ENCODE data around the gene GMDS. TPM values are rescaled to one million over a fixed set of nuclear protein-coding genes. Genes with fewer than 3 reads are reported as not detected.

Gene GMDS
- total RNA-seq, 5 donors from 2014 or later (not counting 1 experiment from before 2014, with no cell fraction given) = 12.9 to 21.5 (median 14.6) TPM

DNA sequence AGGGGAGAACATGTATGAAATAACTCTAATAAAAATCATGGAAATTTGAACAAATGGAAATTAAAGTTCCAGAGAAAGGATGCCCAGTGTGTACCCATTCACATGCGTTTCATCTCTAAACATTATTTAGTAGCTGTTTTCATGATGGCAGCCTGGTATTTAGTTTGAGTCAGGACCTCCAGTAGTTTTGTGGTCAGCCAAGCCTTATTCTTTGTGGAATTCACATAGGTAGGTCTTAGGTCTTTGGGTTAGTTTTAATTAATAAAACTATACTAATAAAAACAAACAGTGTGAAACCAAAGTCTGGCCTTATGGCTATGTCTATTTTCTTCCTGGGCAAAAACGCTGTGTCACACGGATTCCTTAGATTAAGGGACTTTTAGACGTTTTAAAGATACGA is 497.9 kb downstream of the GMDS start:
- Histone ChIP-seq H3K27ac (ENCODE audit: low read length) (no peak overlapping the region), H3K4me1 (ENCODE audit: control insufficient read depth in 1 of 2, extremely low read depth in 1 of 2, insufficient read depth in 2 of 2, low read length in 2 of 2) (no peaks in the 10 kb centered on the region), H3K36me3 (ENCODE audit: control insufficient read depth in 2 of 2, extremely low read depth in 1 of 2, insufficient read depth in 1 of 2, low read length in 1 of 2) (no peaks in the 10 kb centered on the region), H3K4me3 (ENCODE audit: control insufficient read depth in 1 of 2, extremely low read depth in 1 of 2, low read length in 1 of 2) (no peak overlapping the region), H3K27me3 (replicated peaks in 1 of 2; ENCODE audit: control insufficient read depth in 2 of 2, extremely low read depth in 1 of 2, insufficient read depth in 2 of 2, low read length in 1 of 2) (no peaks in the 10 kb centered on the region), H3K9me3 (no peaks in the 10 kb centered on the region)
- no peak for DNase-seq
- H3K36me3 Mint-ChIP-seq = peaks cover 12% of the 10 kb centered on the region
- H3K27me3 Mint-ChIP-seq = no peaks in the 10 kb centered on the region
- H3K27ac Mint-ChIP-seq = no peak overlapping the region
- peaks cover 0 to 11% (median 3%) of the 10 kb centered on the region in 3 donors for H3K9me3 Mint-ChIP-seq
- no CpG with 5 or more reads among the region's 5 CpGs for WGBS (ENCODE audit: insufficient coverage)
- no peak overlapping the region for H3K4me3 Mint-ChIP-seq
- CTCF ChIA-PET = interaction anchor here in 1 of 2 donors (0.6 kb wide), 1 partner anchor 25 kb away, joined by 8 read pairs; no protein-coding TSS in a partner anchor
- no peak for ATAC-seq (replicated peaks in 1 of 4)
- POLR2A ChIA-PET = no interaction called here
- H3K4me1 Mint-ChIP-seq = peaks cover 0 to 6% (median 0%) of the 10 kb centered on the region in 3 donors

DNA sequence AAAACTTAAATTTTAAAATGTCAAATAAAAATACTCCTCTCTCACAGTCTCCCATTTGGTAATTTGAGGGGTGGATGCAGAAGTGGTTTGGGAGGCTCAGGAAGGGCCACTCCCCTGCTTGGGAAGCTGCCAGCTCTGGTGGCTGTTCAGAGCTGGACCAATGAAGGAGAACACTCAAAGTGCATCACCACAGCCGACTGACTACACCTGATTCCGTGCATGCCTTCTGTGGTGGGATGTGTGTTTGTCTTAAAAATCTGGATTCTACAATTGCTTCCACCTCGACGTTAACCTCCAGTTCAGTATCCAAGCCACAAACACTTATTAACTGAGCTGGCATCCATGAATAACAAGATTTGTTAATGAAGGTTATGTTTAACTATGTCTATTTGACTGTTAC is 498.4 kb downstream of the GMDS start:
- Histone ChIP-seq H3K4me3 (ENCODE audit: control insufficient read depth in 1 of 2, extremely low read depth in 1 of 2, low read length in 1 of 2) (no peak overlapping the region), H3K36me3 (ENCODE audit: control insufficient read depth in 2 of 2, extremely low read depth in 1 of 2, insufficient read depth in 1 of 2, low read length in 1 of 2) (no peaks in the 10 kb centered on the region), H3K9me3 (no peaks in the 10 kb centered on the region), H3K27ac (ENCODE audit: low read length) (no peak overlapping the region), H3K27me3 (replicated peaks in 1 of 2; ENCODE audit: control insufficient read depth in 2 of 2, extremely low read depth in 1 of 2, insufficient read depth in 2 of 2, low read length in 1 of 2) (no peaks in the 10 kb centered on the region), H3K4me1 (ENCODE audit: control insufficient read depth in 1 of 2, extremely low read depth in 1 of 2, insufficient read depth in 2 of 2, low read length in 2 of 2) (no peaks in the 10 kb centered on the region)
- WGBS (ENCODE audit: insufficient coverage) = no CpG with 5 or more reads among the region's 4 CpGs
- ChIA-PET CTCF (no interaction called here), POLR2A (no interaction called here)
- DNase-seq = no peak
- H3K4me1 Mint-ChIP-seq = peaks cover 0 to 6% (median 0%) of the 10 kb centered on the region in 3 donors
- H3K36me3 Mint-ChIP-seq = peaks cover 14% of the 10 kb centered on the region
- no peak overlapping the region for H3K4me3 Mint-ChIP-seq
- H3K9me3 Mint-ChIP-seq = peaks cover 0 to 5% (median 0%) of the 10 kb centered on the region in 3 donors
- no peak for ATAC-seq (replicated peaks in 1 of 4)
- H3K27ac Mint-ChIP-seq = no peak overlapping the region
- no peaks in the 10 kb centered on the region for H3K27me3 Mint-ChIP-seq

GRCh38 chr6:1745814-1746213 is 499.6 kb downstream of the GMDS start:
- no peak overlapping the region for H3K27ac Mint-ChIP-seq
- peaks cover 0 to 6% (median 0%) of the 10 kb centered on the region in 3 donors for H3K4me1 Mint-ChIP-seq
- ATAC-seq (replicated peaks in 1 of 4) (no peak), DNase-seq (no peak)
- H3K4me3 ChIP-seq (ENCODE audit: control insufficient read depth in 1 of 2, extremely low read depth in 1 of 2, low read length in 1 of 2) = no peak overlapping the region
- WGBS (ENCODE audit: insufficient coverage) = 98% methylated on average over 7 of the region's 8 CpGs
- no peaks in the 10 kb centered on the region for H3K27me3 Mint-ChIP-seq
- no peaks in the 10 kb centered on the region for H3K4me1 ChIP-seq (ENCODE audit: control insufficient read depth in 1 of 2, extremely low read depth in 1 of 2, insufficient read depth in 2 of 2, low read length in 2 of 2)
- no peaks in the 10 kb centered on the region for H3K9me3 ChIP-seq
- ChIA-PET POLR2A (no interaction called here), CTCF (no interaction called here)
- no peaks in the 10 kb centered on the region for H3K9me3 Mint-ChIP-seq
- H3K36me3 Mint-ChIP-seq = peaks cover 13% of the 10 kb centered on the region
- H3K27me3 ChIP-seq (replicated peaks in 1 of 2; ENCODE audit: control insufficient read depth in 2 of 2, extremely low read depth in 1 of 2, insufficient read depth in 2 of 2, low read length in 1 of 2) = no peaks in the 10 kb centered on the region
- H3K36me3 ChIP-seq (ENCODE audit: control insufficient read depth in 2 of 2, extremely low read depth in 1 of 2, insufficient read depth in 1 of 2, low read length in 1 of 2) = no peaks in the 10 kb centered on the region
- no peak overlapping the region for H3K27ac ChIP-seq (ENCODE audit: low read length)
- H3K4me3 Mint-ChIP-seq = no peak overlapping the region

DNA sequence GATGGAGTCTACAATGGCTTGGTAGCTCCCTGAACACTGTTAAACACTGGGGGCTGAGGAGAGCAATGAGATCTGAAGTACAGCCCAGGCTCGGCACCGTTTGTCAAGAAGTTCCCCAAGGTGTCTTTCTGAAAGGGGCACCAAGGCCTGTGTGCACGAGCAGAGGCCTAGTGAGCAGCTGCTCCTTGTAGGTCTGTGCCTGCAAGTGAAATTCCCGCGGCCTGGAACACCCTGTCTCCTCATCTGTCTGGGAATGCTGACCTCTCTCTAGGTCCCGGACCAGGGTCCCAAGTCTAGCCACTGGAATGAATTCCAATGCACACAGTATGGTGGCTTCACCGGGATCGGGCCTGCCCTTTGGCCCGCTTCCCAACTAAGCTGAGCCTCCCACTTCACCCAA is 500.9 kb downstream of the GMDS start:
- peaks cover 13% of the 10 kb centered on the region for H3K36me3 Mint-ChIP-seq
- Histone ChIP-seq H3K9me3 (no peaks in the 10 kb centered on the region), H3K36me3 (ENCODE audit: control insufficient read depth in 2 of 2, extremely low read depth in 1 of 2, insufficient read depth in 1 of 2, low read length in 1 of 2) (no peaks in the 10 kb centered on the region), H3K27ac (ENCODE audit: low read length) (no peak overlapping the region), H3K27me3 (replicated peaks in 1 of 2; ENCODE audit: control insufficient read depth in 2 of 2, extremely low read depth in 1 of 2, insufficient read depth in 2 of 2, low read length in 1 of 2) (no peaks in the 10 kb centered on the region), H3K4me1 (ENCODE audit: control insufficient read depth in 1 of 2, extremely low read depth in 1 of 2, insufficient read depth in 2 of 2, low read length in 2 of 2) (no peaks in the 10 kb centered on the region), H3K4me3 (ENCODE audit: control insufficient read depth in 1 of 2, extremely low read depth in 1 of 2, low read length in 1 of 2) (no peak overlapping the region)
- ChIA-PET POLR2A (no interaction called here), CTCF (no interaction called here)
- H3K4me3 Mint-ChIP-seq = no peak overlapping the region
- H3K4me1 Mint-ChIP-seq = peaks cover 0 to 6% (median 0%) of the 10 kb centered on the region in 3 donors
- DNase-seq = no peak
- WGBS (ENCODE audit: insufficient coverage) = 97% methylated on average over 9 of the region's 9 CpGs
- H3K27me3 Mint-ChIP-seq = no peaks in the 10 kb centered on the region
- H3K9me3 Mint-ChIP-seq = no peaks in the 10 kb centered on the region
- no peak for ATAC-seq (replicated peaks in 1 of 4)
- H3K27ac Mint-ChIP-seq = no peak overlapping the region

- Mint-ChIP-seq H3K9me3 (no peaks in the 10 kb centered on the region), H3K36me3 (peaks cover 10% of the 10 kb centered on the region), H3K4me3 (no peak overlapping the region), H3K27ac (no peak overlapping the region), H3K27me3 (no peaks in the 10 kb centered on the region), H3K4me1 (no peaks in the 10 kb centered on the region)
- POLR2A ChIA-PET = no interaction called here
- CTCF ChIA-PET = no interaction called here
- H3K27me3 ChIP-seq (replicated peaks in 1 of 2; ENCODE audit: control insufficient read depth in 2 of 2, extremely low read depth in 1 of 2, insufficient read depth in 2 of 2, low read length in 1 of 2) = no peaks in the 10 kb centered on the region
- no peak overlapping the region for H3K4me3 ChIP-seq (ENCODE audit: control insufficient read depth in 1 of 2, extremely low read depth in 1 of 2, low read length in 1 of 2)
- no peaks in the 10 kb centered on the region for H3K4me1 ChIP-seq (ENCODE audit: control insufficient read depth in 1 of 2, extremely low read depth in 1 of 2, insufficient read depth in 2 of 2, low read length in 2 of 2)
- no peak for DNase-seq
- ATAC-seq (replicated peaks in 1 of 4) = no peak
- WGBS (ENCODE audit: insufficient coverage) = no CpG with 5 or more reads among the region's 2 CpGs
- no peaks in the 10 kb centered on the region for H3K9me3 ChIP-seq
- no peaks in the 10 kb centered on the region for H3K36me3 ChIP-seq (ENCODE audit: control insufficient read depth in 2 of 2, extremely low read depth in 1 of 2, insufficient read depth in 1 of 2, low read length in 1 of 2)
- H3K27ac ChIP-seq (ENCODE audit: low read length) = no peak overlapping the region
These were observed 505.7 kb downstream of the GMDS start for GRCh38 chr6:1739680-1740079.

GRCh38 chr6:1739220-1739619 is 506.2 kb downstream of the GMDS start:
- Mint-ChIP-seq H3K9me3 (no peaks in the 10 kb centered on the region), H3K4me1 (no peaks in the 10 kb centered on the region), H3K27ac (no peak overlapping the region), H3K4me3 (no peak overlapping the region), H3K36me3 (peaks cover 10% of the 10 kb centered on the region), H3K27me3 (no peaks in the 10 kb centered on the region)
- ChIA-PET POLR2A (no interaction called here), CTCF (no interaction called here)
- Histone ChIP-seq H3K4me1 (ENCODE audit: control insufficient read depth in 1 of 2, extremely low read depth in 1 of 2, insufficient read depth in 2 of 2, low read length in 2 of 2) (no peaks in the 10 kb centered on the region), H3K9me3 (no peaks in the 10 kb centered on the region), H3K4me3 (ENCODE audit: control insufficient read depth in 1 of 2, extremely low read depth in 1 of 2, low read length in 1 of 2) (no peak overlapping the region), H3K27ac (ENCODE audit: low read length) (no peak overlapping the region), H3K36me3 (ENCODE audit: control insufficient read depth in 2 of 2, extremely low read depth in 1 of 2, insufficient read depth in 1 of 2, low read length in 1 of 2) (no peaks in the 10 kb centered on the region), H3K27me3 (replicated peaks in 1 of 2; ENCODE audit: control insufficient read depth in 2 of 2, extremely low read depth in 1 of 2, insufficient read depth in 2 of 2, low read length in 1 of 2) (no peaks in the 10 kb centered on the region)
- DNase-seq = no peak
- ATAC-seq (replicated peaks in 1 of 4) = no peak
- 92% methylated on average over 4 of the region's 9 CpGs for WGBS (ENCODE audit: insufficient coverage)

GRCh38 chr6:1738558-1739081 is 506.8 kb downstream of the GMDS start:
- Mint-ChIP-seq H3K27ac (no peak overlapping the region), H3K27me3 (no peaks in the 10 kb centered on the region), H3K4me1 (no peaks in the 10 kb centered on the region), H3K4me3 (no peak overlapping the region), H3K9me3 (no peaks in the 10 kb centered on the region), H3K36me3 (peaks cover 10% of the 10 kb centered on the region)
- H3K27ac ChIP-seq (ENCODE audit: low read length) = no peak overlapping the region
- 100% methylated on average over 2 of the region's 6 CpGs for WGBS (ENCODE audit: insufficient coverage)
- H3K9me3 ChIP-seq = no peaks in the 10 kb centered on the region
- ATAC-seq (replicated peaks in 1 of 4) = no peak
- H3K27me3 ChIP-seq (replicated peaks in 1 of 2; ENCODE audit: control insufficient read depth in 2 of 2, extremely low read depth in 1 of 2, insufficient read depth in 2 of 2, low read length in 1 of 2) = no peaks in the 10 kb centered on the region
- H3K4me3 ChIP-seq (ENCODE audit: control insufficient read depth in 1 of 2, extremely low read depth in 1 of 2, low read length in 1 of 2) = no peak overlapping the region
- no peak for DNase-seq
- ChIA-PET POLR2A (interaction anchor here in 1 of 2 donors (0.6 kb wide), 1 partner anchor 17 kb away, joined by 3 read pairs; no protein-coding TSS in a partner anchor), CTCF (no interaction called here)
- H3K36me3 ChIP-seq (ENCODE audit: control insufficient read depth in 2 of 2, extremely low read depth in 1 of 2, insufficient read depth in 1 of 2, low read length in 1 of 2) = no peaks in the 10 kb centered on the region
- H3K4me1 ChIP-seq (ENCODE audit: control insufficient read depth in 1 of 2, extremely low read depth in 1 of 2, insufficient read depth in 2 of 2, low read length in 2 of 2) = no peaks in the 10 kb centered on the region

Data from T-cell (primary cell).